Hepatocyte (in vitro differentiated cells): ENCODE results near the gene APOO.

Source experiments
- EZH2 ChIP-seq: fragments of 200-600 bp; sonication (generic); IDR thresholded peaks from 2 replicates; pipeline ENCODE4 v1.6.1; 2016; ENCODE audit warnings: antibody characterized with exemption, mild to moderate bottlenecking, borderline replicate concordance
- EZH2phosphoT487 ChIP-seq: fragments of 200-600 bp; sonication (generic); IDR thresholded peaks from one replicate; pipeline ENCODE4 v1.6.1; 2018; ENCODE audit warnings: antibody characterized with exemption, mild to moderate bottlenecking, low read depth, moderate library complexity; ENCODE audit not compliant: unreplicated experiment, severe bottlenecking
- TF ChIP-seq, protein P1 (sequence below): fragments of 200-600 bp; sonication (generic); IDR thresholded peaks from 2 replicates; pipeline ENCODE4 v1.5.1; 2016; ENCODE audit warnings: antibody characterized with exemption, mild to moderate bottlenecking; ENCODE audit not compliant: poor library complexity

DNA sequence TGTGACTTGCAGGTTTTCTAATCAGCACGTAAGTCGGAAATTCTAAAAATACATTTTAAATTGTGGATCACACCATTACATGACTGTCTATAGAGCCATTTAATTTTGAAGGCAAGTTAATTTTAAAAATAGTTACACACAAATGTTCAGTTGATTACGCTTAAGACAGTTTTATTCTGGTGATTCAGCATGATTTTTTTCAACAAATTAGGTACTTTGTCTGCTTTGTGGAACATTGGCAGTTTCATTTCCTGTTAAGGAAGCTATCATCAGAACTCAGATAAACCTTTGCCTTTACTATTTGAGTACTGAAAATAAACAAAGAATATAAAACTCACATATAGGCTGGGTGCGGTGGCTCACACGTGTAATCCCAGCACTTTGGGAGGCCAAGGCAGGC, 105.3 kb downstream of the APOO start:
- TF ChIP-seq, protein P1, sequence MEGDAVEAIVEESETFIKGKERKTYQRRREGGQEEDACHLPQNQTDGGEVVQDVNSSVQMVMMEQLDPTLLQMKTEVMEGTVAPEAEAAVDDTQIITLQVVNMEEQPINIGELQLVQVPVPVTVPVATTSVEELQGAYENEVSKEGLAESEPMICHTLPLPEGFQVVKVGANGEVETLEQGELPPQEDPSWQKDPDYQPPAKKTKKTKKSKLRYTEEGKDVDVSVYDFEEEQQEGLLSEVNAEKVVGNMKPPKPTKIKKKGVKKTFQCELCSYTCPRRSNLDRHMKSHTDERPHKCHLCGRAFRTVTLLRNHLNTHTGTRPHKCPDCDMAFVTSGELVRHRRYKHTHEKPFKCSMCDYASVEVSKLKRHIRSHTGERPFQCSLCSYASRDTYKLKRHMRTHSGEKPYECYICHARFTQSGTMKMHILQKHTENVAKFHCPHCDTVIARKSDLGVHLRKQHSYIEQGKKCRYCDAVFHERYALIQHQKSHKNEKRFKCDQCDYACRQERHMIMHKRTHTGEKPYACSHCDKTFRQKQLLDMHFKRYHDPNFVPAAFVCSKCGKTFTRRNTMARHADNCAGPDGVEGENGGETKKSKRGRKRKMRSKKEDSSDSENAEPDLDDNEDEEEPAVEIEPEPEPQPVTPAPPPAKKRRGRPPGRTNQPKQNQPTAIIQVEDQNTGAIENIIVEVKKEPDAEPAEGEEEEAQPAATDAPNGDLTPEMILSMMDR = no peak
- TF ChIP-seq EZH2phosphoT487 = no peak
- no peak for TF ChIP-seq EZH2
